22Rv1 (cell line): ENCODE measurements around the gene ONECUT2.
"Not testable (repeated sequence)": the region's sequence is repeated elsewhere in the genome, so short reads cannot be mapped to it uniquely, and the experiment has no call there.

Source experiments
- H3K27ac ChIP-seq: fragments of 450-650 bp; 2 replicates; pipeline ENCODE4 v1.5.1; 2017
- CTCF ChIP-seq: fragments of 450-650 bp; IDR thresholded peaks from 2 replicates; pipeline ENCODE4 v1.5.1; 2017; ENCODE audit warnings: mild to moderate bottlenecking
- ZFX ChIP-seq: fragments of 450-650 bp; IDR thresholded peaks from 2 replicates; pipeline ENCODE4 v1.6.1; 2017; ENCODE audit warnings: antibody characterized with exemption, borderline replicate concordance

Gene ONECUT2

GRCh38 chr18:57434536-57435494, at the start of gene ONECUT2:
ONECUT2 (plus strand) TSS chr18:57435374; CDS start chr18:57435717, 343 bp downstream.
- H3K27ac ChIP-seq, result peak within 1 kb of the TSS; percentile 80
- TF ChIP-seq ZFX (no peak), CTCF (no peak)

- H3K27ac ChIP-seq, result no peak overlapping the region
- TF ChIP-seq ZFX, result no peak
- TF ChIP-seq CTCF, result no peak
These were observed 45.9 kb upstream of the ONECUT2 start for GRCh38 chr18:57389271-57389670.

- no peak for TF ChIP-seq ZFX
- TF ChIP-seq CTCF, result no peak
- no peak overlapping the region for H3K27ac ChIP-seq
These were observed 45.1 kb upstream of the ONECUT2 start for GRCh38 chr18:57390044-57390443.

- not testable (repeated sequence) for H3K27ac ChIP-seq
These were observed 40.4 kb upstream of the ONECUT2 start for GRCh38 chr18:57394749-57395148.

- not testable (repeated sequence) for H3K27ac ChIP-seq
These were observed 38.3 kb upstream of the ONECUT2 start for GRCh38 chr18:57396831-57397230.

GRCh38 chr18:57397440-57398132, 37.6 kb upstream of the ONECUT2 start:
- TF ChIP-seq ZFX (no peak), CTCF (no peak)
- H3K27ac ChIP-seq, result no peak overlapping the region

GRCh38 chr18:57404345-57404744, 30.8 kb upstream of the ONECUT2 start:
- H3K27ac ChIP-seq, result no peak overlapping the region
- TF ChIP-seq ZFX (no peak), CTCF (no peak)

GRCh38 chr18:57409650-57410049, 25.5 kb upstream of the ONECUT2 start:
- H3K27ac ChIP-seq, result no peak overlapping the region
- TF ChIP-seq ZFX (no peak), CTCF (no peak)
